Large intestine (tissue), 3 donors: ENCODE data around the gene IRX3. TPM values are rescaled to one million over a fixed set of nuclear protein-coding genes. Genes with fewer than 3 reads are reported as not detected.

ENCODE experiments used
- DNase-seq, 2 donors: peaks; one replicate each; pipeline versions ENCODE4 v3.0.0 to v3.0.0-alpha.2; 2013
- H3K27ac ChIP-seq: one replicate; pipeline ENCODE4 v1.5.1; 2013; ENCODE audit warnings: low read length
- H3K27me3 ChIP-seq: 2 replicates; pipeline ENCODE4 v1.6.1; 2013; ENCODE audit warnings: low read length; ENCODE audit not compliant: control insufficient read depth, insufficient read depth
- H3K36me3 ChIP-seq: 2 replicates; pipeline ENCODE4 v1.6.1; 2013; ENCODE audit warnings: low read length; ENCODE audit not compliant: control insufficient read depth, insufficient read depth
- H3K4me1 ChIP-seq: one replicate; pipeline ENCODE4 v1.6.1; 2013; ENCODE audit warnings: low read length; ENCODE audit not compliant: control insufficient read depth, insufficient read depth
- H3K4me3 ChIP-seq: one replicate; pipeline ENCODE4 v1.5.1; 2013; ENCODE audit warnings: low read length
- H3K9me3 ChIP-seq: one replicate; pipeline ENCODE4 v1.6.1; 2013; ENCODE audit warnings: mild to moderate bottlenecking, low read depth, low read length, moderate library complexity; ENCODE audit not compliant: control insufficient read depth
- WGBS: methylation state at CpG from one replicate; pipeline ENCODE4 v1.1.5; 2013; ENCODE audit warnings: low lambda C conversion rate; ENCODE audit not compliant: insufficient coverage; 5-methylcytosine and 5-hydroxymethylcytosine counted together
- polyA plus RNA-seq: library from polyadenylated mRNA; unstranded; fragments of 120-200 nt; gene quantifications from one replicate; pipeline ENCODE4 v1.2.1, GENCODE V29; 2013

IRX3 gene
- polyA plus RNA-seq, 1 donor = 0.28 TPM

- Histone ChIP-seq H3K27me3 (peaks cover 3% of the 10 kb centered on the region), H3K9me3 (no peaks in the 10 kb centered on the region), H3K4me3 (no peak overlapping the region), H3K27ac (no peak overlapping the region), H3K4me1 (no peaks in the 10 kb centered on the region), H3K36me3 (no peaks in the 10 kb centered on the region)
- WGBS = no CpG with 5 or more reads among the region's 4 CpGs
- DNase-seq = no peak
Measured at GRCh38 chr16:54233615-54234014, 53.0 kb downstream of the IRX3 start.
